CD4-positive, alpha-beta T cell treated with Interleukin-21 for 1 hour (primary cell): Measurements from ENCODE around the gene HS3ST6.
A peak's percentile ranks its signal among the peaks of the same experiment; 100 is the strongest.
"Not testable (repeated sequence)": the region's sequence is repeated elsewhere in the genome, so short reads cannot be mapped to it uniquely, and the experiment has no call there.

Experiments
- DNase-seq: peaks from one replicate; pipeline ENCODE4 v3.0.0-alpha.2; 2020

HS3ST6 gene

GRCh38 chr16:1924095-1924494 is 5.9 kb upstream of the HS3ST6 start:
- DNase-seq: no peak

DNA sequence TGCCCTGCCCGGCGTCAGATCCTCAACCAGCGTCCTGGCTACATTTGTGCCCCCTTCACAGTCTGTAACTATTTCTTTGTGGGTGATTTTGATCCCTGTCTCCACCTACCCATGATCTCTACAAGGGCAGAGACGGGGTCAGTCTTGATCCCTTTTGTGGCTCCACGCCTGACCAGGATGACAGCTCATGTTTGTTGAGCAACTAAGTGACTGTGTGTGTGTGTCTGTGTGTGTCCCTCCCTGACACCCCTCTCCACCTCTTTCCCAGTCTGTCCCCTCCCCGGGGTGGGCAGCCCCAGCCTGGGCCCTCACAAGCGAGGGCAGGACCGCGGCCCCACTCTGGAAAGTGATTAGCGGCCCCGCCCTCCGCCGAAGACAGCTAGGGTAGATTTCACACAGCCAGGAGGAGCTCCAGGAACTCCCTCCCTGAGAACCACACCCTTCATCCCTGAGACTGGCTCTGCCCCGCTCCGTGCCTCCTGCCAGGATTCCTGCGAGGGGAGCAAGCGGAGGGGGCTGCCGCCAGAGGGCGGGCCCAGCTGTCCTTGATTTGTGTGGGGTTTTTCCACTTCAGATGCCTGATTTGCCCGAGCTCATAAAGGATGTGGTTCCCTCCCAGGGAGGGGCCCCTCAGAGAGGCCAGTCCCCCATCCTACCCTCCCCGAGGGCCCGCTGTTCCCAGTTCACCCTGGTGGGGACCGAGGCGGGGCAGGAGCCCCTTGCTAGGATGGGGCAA is 5.3 kb upstream of the HS3ST6 start:
- peak; percentile 21 for DNase-seq

- DNase-seq: no peak
Observed at GRCh38 chr16:1922357-1922756, 4.1 kb upstream of the HS3ST6 start.

DNA sequence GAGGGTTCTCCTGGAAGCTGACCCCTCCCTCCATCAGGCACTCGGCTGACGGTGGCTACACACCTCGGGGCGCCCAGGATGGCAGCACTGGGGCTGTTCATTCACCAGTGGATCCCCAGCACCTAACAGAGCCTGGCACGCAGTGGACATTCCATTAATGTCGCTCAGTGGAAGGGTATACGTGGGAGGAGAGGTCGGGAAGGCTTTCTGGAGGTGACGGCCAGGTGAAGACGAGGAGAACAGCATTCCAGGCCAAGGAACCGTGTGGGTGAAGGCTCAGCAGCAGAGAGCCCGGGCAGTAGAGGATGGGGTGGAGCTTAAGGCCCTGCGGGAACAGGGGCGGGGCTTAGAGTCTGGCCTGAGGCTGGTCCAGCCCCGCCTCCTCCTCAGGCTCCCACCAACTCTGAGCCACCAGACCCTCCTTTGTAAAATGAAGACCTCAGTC is 2.5 kb upstream of the HS3ST6 start:
- no peak for DNase-seq

DNA sequence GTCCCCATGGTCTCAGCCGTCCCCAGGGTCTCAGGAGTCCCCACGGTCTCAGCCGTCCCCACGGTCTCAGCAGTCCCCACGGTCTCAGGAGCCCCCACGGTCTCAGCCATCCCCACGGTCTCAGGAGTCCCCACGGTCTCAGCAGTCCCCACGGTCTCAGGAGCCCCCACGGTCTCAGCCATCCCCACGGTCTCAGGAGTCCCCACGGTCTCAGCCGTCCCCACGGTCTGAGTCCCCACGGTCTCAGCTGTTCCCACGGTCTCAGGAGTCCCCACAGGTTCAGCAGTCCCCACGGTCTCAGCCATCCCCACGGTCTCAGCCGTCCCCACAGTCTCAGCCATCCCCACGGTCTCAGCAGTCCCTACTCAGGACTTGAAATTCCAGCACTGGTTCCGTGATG is 1.9 kb upstream of the HS3ST6 start:
- not testable (repeated sequence) for DNase-seq

GRCh38 chr16:1919327-1919998 is 1.2 kb upstream of the HS3ST6 start:
- no peak for DNase-seq

GRCh38 chr16:1917665-1918350 is 407 bp downstream of the HS3ST6 start:
- no peak for DNase-seq

GRCh38 chr16:1917056-1917664 is 1.1 kb downstream of the HS3ST6 start:
- DNase-seq: no peak

DNA sequence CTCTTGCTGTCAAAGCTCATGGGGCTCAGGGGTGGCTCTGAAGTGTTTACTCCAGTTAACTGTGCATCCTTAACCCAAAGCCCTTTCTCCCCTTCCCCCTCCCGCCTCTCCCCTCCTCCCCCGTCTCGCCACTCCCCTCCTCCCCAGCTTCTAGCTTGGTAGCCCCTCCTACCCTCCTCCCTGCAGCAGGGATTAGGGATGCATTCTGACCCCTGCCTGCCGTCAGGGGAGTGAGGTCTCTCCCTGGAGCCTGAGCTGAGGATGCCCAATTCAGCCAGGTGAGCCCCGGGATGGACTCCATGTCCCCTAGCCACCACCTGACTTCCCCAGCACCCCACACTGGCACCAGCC is 1.6 kb downstream of the HS3ST6 start:
- DNase-seq: no peak

DNA sequence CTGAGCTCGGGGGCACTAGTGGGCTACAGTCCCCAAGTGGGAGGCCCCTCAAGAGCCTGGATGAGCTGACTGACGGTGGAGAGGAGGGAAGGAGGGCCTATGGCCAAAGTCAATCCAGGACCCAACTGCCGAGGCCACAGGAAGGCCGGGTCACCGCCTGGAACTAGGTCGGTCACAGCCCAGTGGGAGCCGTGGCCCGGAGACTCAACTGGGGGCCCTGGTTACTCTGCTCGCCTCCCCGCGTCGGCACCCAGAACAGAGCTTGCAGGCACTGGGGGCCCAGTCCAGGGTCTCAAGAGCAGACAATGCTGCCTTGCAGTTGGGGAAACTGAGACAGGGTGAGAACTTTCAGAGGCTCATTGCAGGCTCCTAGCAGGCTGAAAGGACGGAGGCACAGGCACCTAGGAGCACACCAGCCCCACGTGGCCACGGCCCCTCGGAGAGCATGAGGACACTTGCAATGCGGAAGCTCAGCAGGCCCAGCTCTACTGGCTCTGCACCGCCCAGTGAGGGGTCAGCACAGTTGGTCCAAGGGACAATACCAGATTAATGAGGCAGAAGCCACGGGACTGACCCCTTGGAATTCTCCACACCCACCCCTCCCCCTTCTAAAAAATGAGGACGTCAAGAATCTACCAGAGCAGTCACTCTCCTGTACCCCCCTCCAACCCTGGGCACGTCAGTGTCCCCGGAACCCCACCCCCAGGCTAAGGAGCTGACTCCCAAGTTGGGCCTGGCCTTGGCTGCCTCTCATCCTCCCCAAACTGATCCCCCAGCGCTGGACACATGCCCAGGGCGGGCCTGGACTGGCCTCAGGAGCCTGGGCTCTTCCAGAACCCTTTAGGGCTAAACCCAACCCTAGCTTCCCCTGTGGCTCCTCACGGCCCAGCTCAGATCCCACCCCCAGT is 2.2 kb downstream of the HS3ST6 start:
- no peak for DNase-seq

DNA sequence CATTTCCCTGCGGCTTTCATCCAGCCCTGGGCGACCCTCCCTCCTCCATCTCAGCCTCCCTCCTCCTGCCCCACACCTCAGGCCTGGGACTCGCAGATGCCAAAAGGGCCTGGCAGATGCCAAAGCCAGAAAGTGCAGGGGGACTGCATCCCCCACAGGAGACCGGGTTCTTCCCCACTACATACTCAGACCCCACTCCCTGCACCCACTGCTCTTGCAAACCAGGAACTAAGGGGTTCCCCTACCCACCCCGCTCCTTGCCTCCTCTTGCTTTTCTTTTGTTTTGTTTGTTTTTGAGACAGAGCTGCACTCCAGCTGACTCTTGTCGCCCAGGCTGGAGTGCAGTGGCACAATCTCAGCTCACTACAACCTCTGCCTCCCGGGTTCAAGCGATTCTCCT is 3.2 kb downstream of the HS3ST6 start:
- no peak for DNase-seq

DNA sequence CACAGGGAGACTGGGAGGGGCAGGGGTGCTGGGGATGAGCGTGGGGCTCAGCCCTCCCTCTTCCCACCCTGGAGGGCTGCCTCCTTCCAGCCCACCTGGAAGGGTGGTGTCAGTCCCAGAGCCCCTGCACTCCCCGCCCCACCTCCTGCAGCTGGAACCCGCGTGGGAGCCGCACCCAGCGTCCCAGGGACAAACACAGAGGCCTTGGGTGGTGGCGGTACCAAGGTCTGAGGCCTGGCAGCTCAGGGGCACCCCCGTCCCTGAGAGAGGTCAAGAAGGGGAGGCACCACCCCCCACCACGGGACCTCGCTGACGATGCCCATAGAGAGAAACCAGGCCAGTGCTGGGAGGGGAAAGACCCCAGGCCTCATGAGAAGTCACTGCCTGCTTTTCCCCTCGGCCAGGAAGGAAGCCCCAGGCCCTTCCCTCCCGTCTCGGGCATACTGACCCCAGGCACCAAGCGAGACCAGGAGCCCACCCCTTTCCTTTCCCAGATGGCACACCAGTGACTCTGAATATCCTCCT is 4.1 kb downstream of the HS3ST6 start:
- DNase-seq: no peak

DNA sequence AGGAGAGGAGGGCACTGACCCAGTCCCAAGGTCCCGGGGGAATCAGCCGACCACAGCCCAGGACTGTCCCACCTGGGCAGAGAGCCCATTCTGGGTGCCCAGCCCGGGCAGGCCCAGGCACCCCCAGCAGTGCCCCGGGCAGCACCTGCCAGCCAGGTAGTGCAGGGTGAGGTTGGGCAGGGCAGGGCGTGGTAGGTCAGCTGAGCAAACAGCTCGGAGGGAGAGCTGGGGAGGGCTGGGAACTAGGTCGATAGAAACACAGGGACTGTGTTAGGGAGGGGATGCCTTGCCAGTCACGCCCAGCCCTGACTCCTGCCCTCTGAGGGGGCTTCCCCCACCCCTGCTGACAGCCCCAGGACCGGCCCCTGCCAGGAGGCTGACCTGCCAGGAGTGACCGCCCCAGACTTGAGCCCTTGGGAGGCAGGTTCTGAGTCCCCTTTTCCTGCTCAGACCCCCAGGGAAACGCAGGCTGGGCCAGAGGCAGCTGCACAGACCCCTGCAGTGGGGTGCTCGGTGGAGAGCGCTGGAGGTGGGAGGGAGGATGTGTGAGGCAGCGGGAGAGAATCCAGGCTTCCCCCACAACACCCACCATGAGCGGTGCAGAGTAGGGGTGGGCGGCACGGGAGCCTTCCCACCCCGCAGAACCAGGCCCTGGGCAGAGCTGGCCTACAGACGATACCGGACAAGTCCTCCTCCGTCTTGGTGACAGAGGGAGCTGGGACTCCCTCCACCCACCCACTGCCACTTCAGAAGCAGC is 4.7 kb downstream of the HS3ST6 start:
- DNase-seq: no peak

- no peak for DNase-seq
Observed at GRCh38 chr16:1912215-1912543, 6.0 kb downstream of the HS3ST6 start.

GRCh38 chr16:1911467-1912214 is 6.6 kb downstream of the HS3ST6 start:
- no peak for DNase-seq

- DNase-seq: no peak
Observed at GRCh38 chr16:1909561-1910231, 8.5 kb downstream of the HS3ST6 start.

DNA sequence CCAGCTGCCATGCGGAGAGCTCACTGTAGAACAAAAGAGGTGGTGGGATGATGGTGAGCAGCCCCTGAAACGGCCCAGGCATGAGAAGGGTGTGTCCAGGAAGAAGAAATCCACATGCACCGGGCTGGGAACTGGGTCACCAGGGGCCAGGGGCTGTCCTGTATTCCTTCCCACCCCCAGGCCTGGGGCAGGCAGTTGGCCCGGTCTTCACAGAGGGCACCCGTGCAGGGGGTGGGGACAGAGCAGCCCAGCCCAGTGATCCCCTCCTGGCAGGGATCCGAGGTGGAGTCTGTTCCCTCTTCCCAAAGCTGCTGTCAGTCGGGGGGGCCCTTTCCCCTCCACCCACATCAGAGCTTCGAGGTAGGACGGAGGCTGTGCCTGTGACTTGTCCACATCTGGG is 9.2 kb downstream of the HS3ST6 start:
- DNase-seq: no peak

GRCh38 chr16:1908184-1908583 is 10.0 kb downstream of the HS3ST6 start:
- no peak for DNase-seq

GRCh38 chr16:1907226-1907860 is 10.9 kb downstream of the HS3ST6 start:
- DNase-seq: no peak

- DNase-seq: no peak
Observed at GRCh38 chr16:1906846-1907165, 11.4 kb downstream of the HS3ST6 start.
